ENCODE data around the gene BHLHE40.

DNA sequence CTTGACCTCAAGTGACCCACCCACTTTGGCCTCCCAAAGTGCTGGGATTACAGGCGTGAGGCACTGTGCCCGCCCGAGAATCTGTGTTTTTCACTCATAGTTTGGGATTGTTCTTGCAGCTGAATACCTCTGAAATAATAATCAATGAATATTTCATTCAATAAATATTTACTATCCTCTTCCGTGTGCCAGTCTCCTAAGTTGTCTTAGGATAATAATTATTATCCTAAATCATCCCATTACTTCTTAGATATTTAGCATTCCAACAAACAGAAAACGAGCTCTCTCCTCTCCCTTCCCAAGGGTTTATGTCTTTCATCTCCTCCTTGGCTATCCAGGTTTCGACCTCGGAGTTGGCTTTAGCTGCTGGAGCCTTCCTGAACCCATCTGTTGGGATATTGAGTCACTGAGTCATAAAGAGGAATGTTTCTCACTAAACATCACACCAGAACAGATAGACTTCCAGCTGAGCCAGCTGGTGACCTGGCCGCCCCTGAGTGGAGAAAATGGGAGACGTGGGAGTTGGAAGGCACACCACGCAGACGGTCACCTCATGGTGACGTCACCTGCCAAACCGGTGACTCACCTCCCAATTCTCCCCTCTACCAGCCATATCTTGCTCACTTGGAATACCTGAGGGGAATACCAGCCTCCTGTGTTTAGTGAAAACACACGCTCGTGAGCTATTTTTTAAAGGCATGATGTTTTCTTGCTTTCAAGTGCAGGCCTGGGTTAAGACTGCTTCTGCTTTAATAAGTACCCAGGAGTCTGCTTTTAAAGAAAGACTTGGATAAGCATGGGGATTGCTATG is 43.9 kb downstream of the BHLHE40 start:
- TF ChIP-seq POLR2AphosphoS5 (IDR thresholded peaks at IDR 0.05; ENCODE audit: low read depth, low read length) = no peak
- TF ChIP-seq NKX3-1 (CRISPR knock-in tag; IDR thresholded peaks at IDR 0.05) = no peak
- TF ChIP-seq FOSL1 (CRISPR knock-in tag; IDR thresholded peaks at IDR 0.05; ENCODE audit: borderline replicate concordance) = no peak; the same call in 1 of the 2 replicates
- TF ChIP-seq ARNT (IDR thresholded peaks at IDR 0.05) = no peak
- peak; percentile 74 for TF ChIP-seq ATF1 (CRISPR knock-in tag; IDR thresholded peaks at IDR 0.05)
- no peak for TF ChIP-seq ZNF512 (CRISPR knock-in tag; IDR thresholded peaks at IDR 0.05)
- TF ChIP-seq, protein P1, sequence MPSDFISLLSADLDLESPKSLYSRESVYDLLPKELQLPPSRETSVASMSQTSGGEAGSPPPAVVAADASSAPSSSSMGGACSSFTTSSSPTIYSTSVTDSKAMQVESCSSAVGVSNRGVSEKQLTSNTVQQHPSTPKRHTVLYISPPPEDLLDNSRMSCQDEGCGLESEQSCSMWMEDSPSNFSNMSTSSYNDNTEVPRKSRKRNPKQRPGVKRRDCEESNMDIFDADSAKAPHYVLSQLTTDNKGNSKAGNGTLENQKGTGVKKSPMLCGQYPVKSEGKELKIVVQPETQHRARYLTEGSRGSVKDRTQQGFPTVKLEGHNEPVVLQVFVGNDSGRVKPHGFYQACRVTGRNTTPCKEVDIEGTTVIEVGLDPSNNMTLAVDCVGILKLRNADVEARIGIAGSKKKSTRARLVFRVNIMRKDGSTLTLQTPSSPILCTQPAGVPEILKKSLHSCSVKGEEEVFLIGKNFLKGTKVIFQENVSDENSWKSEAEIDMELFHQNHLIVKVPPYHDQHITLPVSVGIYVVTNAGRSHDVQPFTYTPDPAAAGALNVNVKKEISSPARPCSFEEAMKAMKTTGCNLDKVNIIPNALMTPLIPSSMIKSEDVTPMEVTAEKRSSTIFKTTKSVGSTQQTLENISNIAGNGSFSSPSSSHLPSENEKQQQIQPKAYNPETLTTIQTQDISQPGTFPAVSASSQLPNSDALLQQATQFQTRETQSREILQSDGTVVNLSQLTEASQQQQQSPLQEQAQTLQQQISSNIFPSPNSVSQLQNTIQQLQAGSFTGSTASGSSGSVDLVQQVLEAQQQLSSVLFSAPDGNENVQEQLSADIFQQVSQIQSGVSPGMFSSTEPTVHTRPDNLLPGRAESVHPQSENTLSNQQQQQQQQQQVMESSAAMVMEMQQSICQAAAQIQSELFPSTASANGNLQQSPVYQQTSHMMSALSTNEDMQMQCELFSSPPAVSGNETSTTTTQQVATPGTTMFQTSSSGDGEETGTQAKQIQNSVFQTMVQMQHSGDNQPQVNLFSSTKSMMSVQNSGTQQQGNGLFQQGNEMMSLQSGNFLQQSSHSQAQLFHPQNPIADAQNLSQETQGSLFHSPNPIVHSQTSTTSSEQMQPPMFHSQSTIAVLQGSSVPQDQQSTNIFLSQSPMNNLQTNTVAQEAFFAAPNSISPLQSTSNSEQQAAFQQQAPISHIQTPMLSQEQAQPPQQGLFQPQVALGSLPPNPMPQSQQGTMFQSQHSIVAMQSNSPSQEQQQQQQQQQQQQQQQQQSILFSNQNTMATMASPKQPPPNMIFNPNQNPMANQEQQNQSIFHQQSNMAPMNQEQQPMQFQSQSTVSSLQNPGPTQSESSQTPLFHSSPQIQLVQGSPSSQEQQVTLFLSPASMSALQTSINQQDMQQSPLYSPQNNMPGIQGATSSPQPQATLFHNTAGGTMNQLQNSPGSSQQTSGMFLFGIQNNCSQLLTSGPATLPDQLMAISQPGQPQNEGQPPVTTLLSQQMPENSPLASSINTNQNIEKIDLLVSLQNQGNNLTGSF (CRISPR knock-in tag; IDR thresholded peaks at IDR 0.05) = no peak
- no peak for TF ChIP-seq ZBTB2 (CRISPR knock-in tag; IDR thresholded peaks at IDR 0.05; ENCODE audit: low read depth)
- no peak for TF ChIP-seq ZNF138 (CRISPR knock-in tag; IDR thresholded peaks at IDR 0.05; ENCODE audit: low read depth)
- TF ChIP-seq ZNF121 (CRISPR knock-in tag; IDR thresholded peaks at IDR 0.05) = no peak
- no peak for TF ChIP-seq POLR2A (IDR thresholded peaks at IDR 0.05; ENCODE audit: insufficient read depth in 1 of 2, low read depth in 2 of 2, low read length in 2 of 2)
